ENCODE data around the gene GPR35. TPM values are rescaled to one million over a fixed set of nuclear protein-coding genes. Genes with fewer than 3 reads are reported as not detected.
A peak's percentile ranks its signal among the peaks of the same experiment; 100 is the strongest.

Gene GPR35
- total RNA-seq, 1 experiment from 2014 or later = not detected

- in situ Hi-C loops (cut with HindIII; ENCODE audit: low pct_unique_long_range_greater_than_20kb, low sequenced_read_pairs) = no loop called here
- no peak for DNase-seq (ENCODE audit: low read depth, low spot score)
Measured at GRCh38 chr2:240597419-240598181, 27.7 kb upstream of the GPR35 start.

- in situ Hi-C loops (cut with HindIII; ENCODE audit: low pct_unique_long_range_greater_than_20kb, low sequenced_read_pairs) = no loop called here
- no peak for DNase-seq (ENCODE audit: low read depth, low spot score)
Measured at GRCh38 chr2:240598311-240598911, 26.9 kb upstream of the GPR35 start.

DNA sequence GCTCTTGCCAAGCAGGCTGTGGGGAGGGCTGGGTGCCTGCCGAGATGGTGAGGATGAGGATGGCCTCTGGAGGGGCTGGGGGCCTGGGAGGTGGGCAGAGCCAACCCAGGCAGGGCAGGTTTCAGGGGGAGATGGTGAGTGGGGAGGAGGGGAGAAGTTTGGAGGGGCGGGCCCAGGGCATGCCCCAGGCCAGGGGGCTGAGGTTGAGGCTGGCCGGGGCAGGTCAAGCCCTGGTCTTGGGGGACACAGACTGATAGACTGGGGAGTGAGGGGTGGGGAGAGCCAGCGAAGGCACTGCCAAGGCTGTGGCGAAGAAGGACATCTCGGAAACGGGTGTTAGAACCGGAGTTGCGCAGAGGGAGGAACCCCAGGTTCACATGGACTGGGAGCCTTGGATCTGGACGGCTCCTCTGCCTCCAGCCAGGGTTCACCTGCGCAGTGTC, 26.1 kb upstream of the GPR35 start:
- DNase-seq (ENCODE audit: low read depth, low spot score) = no peak
- in situ Hi-C loops (cut with HindIII; ENCODE audit: low pct_unique_long_range_greater_than_20kb, low sequenced_read_pairs) = no loop called here

DNA sequence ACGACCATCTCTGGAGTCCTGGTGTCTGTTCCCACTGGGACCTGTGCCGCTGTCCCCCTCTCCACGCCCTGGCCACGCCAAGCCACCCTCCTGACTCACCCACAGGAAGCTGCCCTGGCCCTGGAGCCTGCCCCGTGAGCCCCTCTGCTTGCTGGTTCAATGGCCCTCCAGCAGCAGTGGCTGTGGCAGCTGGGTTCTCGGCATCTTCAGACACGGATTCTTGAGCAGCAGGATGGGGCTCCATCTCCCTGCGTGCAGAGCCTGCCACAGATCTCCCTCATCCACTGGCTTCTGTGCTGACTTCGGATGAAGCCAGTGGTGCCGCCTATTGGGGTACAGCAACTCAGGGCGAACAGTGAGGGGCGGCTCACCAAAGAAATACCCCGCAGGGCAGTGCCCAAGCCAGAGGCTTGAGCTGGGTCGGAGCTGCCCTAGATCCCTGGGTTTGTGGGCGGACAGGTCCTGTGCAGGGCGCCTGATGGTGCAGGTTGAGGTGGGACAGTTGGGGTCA, 24.8 kb upstream of the GPR35 start:
- in situ Hi-C loops (cut with HindIII; ENCODE audit: low pct_unique_long_range_greater_than_20kb, low sequenced_read_pairs) = no loop called here
- no peak for DNase-seq (ENCODE audit: low read depth, low spot score)

DNA sequence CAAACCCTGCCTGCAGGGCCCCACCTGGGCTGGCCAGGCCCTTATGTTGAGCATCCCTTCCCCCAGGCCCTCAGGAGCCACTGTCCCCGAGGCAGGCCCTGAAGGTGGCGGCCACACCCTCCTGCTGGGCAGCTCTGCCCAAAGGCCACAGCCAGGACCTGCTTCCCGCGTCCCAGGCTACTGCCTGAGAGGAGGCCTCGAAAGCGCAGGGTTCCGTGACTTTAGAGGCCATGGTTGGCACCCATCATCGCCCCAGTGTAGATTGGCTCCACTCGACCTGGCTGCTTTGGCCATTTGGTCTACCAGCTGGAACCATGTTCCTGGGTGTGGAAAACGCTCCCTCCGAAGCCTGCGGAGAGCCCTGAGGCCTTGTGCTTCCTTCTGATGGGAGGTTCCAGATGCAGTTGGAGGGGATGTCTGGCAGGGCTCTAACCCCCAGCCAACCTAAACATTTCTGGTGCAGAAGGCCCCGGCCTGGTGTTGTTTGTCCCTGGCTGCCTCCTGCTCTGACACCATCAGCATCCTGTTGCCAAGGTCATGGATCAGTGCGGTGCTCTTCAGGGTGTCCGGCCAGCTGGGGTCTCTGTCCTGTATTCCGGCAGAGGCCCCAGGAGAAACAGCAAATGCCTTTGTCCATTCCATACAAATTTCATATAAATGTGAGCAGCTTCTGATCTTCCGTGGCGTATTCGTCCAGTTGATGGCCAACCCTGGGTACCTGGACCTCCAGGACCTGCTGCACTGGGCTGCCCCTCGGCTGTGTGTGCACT, 24.0 kb upstream of the GPR35 start:
- DNase-seq (ENCODE audit: low read depth, low spot score) = no peak
- in situ Hi-C loops (cut with HindIII; ENCODE audit: low pct_unique_long_range_greater_than_20kb, low sequenced_read_pairs) = no loop called here

GRCh38 chr2:240601831-240602160, 23.5 kb upstream of the GPR35 start:
- no peak for DNase-seq (ENCODE audit: low read depth, low spot score)
- in situ Hi-C loops (cut with HindIII; ENCODE audit: low pct_unique_long_range_greater_than_20kb, low sequenced_read_pairs) = no loop called here

DNA sequence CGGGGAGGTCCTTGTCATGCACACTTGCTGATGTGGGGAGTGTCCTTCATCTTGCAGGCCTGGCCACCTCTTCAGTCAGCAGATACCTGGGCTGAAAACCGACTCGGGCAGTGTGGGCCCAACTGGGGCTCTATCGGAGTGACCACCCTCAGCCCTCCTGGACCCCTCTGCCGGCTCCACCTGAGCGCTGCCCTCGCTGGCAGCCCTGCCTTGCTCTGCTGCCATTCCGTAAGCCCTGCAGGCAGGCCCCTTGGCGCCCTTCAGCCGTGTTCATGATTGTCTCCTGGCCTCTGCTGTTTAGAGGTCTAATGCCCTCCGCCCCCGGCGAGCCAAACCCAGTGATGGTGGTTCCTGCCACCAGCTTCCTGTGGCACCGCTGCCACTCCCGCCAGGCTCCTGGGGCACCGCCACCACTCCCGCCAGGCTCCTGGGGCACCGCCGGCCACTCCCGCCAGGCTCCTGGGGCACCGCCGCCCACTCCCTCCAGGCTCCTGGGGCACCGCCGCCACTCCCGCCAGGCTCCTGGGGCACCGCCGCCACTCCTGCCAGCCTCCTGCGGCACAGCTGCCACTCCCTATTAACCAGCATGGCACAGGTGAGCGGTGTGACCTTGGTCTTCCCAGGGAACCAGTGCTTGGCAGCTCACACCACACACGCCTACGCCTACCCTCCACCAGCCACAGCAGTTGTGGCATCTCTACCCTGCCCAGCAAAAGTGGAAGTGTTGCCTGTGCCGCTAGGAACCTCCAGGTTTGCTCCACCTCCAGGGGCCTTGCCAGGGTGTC, 22.8 kb upstream of the GPR35 start:
- no peak for DNase-seq (ENCODE audit: low read depth, low spot score)
- in situ Hi-C loops (cut with HindIII; ENCODE audit: low pct_unique_long_range_greater_than_20kb, low sequenced_read_pairs) = no loop called here

DNA sequence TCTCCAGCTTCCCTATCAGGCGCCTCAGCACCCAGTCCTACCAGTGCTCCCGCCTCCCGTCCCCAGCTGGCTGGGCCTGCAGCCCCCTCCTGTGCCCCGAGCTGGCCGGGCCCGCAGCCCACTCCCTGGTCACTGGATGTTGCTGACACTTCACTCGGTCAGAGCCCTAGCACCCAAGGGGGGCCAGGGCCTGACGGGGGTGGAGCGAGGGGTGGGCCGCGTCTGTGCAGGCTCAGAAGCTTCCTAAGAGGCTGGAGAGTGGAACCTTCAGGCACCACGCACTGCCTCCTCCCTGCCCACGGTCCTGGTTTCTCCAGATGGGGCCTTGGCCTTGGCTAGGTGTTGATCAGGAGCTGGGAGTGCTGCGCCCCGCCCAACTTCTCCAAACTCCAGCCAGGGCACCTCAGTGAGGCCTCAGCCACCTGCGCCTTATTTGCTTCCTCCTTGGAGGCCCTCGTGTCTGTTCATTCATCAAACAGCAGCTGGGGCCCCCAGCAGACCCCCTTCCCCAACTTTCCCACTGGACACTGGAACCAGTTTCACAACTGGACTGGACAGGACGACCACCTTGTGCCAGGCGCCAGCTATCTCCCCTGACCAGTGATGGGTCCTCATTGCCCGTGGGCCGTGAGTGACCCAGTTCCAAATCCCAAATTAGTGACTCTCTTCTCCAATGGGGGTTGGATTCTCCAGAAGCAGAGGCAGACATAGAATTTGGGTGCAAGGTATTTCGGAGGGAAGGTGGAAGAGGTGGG, 22.0 kb upstream of the GPR35 start:
- in situ Hi-C loops (cut with HindIII; ENCODE audit: low pct_unique_long_range_greater_than_20kb, low sequenced_read_pairs) = no loop called here
- no peak for DNase-seq (ENCODE audit: low read depth, low spot score)

- no peak for DNase-seq (ENCODE audit: low read depth, low spot score)
Measured at GRCh38 chr2:240603846-240604245, 21.4 kb upstream of the GPR35 start.

DNA sequence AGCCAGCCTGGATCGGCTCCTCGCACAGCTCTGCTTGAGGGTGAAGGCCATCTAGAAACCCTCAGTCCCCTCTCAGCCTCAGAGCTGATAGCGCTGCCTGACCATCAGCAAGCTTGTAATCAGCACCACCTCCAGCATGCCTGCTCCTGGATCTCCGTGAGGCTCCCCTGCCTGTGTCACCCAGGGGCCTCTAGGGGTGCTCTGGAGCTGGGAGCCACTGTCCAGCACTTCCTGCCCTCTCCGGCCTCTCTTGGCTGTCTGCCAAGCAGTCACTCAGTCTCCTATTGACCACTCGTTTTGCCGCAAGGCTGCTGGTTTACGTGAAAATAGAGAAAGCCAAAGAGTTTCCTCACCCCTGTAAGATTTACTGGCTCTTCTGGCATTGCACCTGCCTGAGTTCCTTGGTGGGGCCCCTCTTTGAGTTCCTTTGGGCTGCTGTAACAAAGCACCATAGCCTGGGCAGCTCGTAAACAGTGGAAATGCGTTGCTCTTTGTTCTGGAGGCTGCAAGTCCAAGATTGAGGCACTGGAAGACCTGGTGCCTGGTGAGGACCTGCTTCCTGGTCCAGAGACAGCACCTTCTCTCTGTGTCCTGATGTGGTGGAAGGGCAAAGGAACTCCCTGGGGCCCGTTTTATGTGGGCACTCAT, 20.9 kb upstream of the GPR35 start:
- DNase-seq (ENCODE audit: low read depth, low spot score) = peak; percentile 75
- in situ Hi-C loops (cut with HindIII; ENCODE audit: low pct_unique_long_range_greater_than_20kb, low sequenced_read_pairs) = no loop called here

More at GRCh38 chr2:240603846-240604245, 21.4 kb upstream of the GPR35 start:
- in situ Hi-C loops (cut with HindIII; ENCODE audit: low pct_unique_long_range_greater_than_20kb, low sequenced_read_pairs) = no loop called here

DNA sequence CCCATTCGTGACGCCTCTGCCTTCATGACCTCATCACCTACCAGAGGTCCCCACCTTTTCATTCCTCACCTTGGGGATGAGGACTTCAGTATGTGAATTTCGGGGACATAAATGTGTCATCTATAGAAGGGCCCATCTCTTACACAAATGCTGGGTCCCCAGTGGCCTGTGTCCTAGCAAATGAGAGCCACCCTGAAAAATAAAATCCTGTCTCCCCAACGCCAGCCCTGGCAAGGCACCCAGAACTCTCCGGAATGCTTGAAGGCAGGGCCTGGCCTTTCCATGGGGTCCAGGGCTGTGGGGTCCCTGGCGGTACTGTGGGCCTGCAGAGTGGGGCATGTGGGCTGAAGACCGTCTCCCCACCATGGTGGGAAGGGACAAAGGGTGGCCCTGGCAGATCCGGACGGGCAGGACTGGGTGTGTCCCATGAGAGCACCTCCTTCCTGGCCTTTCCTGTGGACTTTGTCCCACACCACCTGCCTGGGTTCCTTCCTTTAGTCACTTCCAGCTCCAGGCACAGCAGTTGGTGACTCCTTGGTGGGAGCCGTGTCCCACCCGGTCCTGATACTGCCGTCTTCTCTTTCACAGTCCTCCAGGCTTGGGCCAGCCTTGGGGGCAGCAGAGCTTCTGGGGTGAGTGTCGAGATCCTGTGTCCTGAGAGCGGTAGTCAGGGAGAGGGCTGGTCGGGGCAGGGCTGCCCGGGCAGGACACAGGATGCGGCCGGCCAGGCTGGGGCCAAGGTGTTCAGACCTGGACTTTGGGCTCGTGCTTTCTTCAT, 20.2 kb upstream of the GPR35 start:
- no peak for DNase-seq (ENCODE audit: low read depth, low spot score)
- in situ Hi-C loops (cut with HindIII; ENCODE audit: low pct_unique_long_range_greater_than_20kb, low sequenced_read_pairs) = no loop called here

DNA sequence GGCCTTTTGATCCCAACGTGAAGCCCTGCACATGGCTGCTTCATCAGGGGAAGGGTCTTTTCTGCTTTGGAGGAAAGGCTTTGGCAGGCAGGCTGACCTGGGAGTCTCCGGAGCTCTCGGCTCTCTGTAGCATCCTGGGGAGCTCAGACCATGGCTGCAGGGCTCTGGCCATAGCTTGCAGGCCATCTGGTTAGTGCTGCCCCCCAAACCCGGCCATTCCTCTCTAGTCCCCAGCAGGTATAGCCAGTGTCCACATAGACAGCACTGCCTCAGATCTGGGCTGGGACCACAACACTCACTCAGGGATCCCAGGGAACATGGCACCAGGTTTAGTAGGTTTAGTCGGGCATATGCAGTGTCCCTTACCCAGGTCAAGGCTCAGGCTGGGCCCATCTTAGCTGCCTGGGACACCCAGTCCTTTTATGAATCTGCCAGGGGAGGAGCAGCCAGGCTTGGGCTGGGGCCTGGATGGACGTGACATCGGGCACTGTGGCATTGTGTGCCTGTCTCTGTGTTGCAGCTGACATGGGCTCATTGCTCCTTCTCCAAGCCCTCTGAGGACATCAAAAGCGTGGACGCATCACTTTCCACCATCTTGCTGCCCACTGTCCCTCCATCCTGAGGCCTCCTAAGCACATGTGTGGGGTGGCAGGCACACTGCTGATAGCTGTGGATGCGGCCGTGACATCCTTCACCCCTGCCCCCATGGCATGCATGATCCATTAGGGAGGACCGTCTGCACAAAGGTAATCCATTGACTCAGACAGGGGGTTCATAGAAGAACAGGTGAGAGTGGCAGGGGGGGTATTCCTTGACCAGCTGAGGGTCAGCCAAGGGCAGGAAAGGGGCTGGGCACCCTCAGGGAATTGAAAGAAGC, 19.2 kb upstream of the GPR35 start:
- in situ Hi-C loops (cut with HindIII; ENCODE audit: low pct_unique_long_range_greater_than_20kb, low sequenced_read_pairs) = no loop called here

GRCh38 chr2:240611601-240612210, 13.6 kb upstream of the GPR35 start:
- in situ Hi-C loops (cut with HindIII; ENCODE audit: low pct_unique_long_range_greater_than_20kb, low sequenced_read_pairs) = no loop called here
- DNase-seq (ENCODE audit: low read depth, low spot score) = no peak

More for the DNA sequence above, 19.2 kb upstream of the GPR35 start:
- no peak for DNase-seq (ENCODE audit: low read depth, low spot score)

DNA sequence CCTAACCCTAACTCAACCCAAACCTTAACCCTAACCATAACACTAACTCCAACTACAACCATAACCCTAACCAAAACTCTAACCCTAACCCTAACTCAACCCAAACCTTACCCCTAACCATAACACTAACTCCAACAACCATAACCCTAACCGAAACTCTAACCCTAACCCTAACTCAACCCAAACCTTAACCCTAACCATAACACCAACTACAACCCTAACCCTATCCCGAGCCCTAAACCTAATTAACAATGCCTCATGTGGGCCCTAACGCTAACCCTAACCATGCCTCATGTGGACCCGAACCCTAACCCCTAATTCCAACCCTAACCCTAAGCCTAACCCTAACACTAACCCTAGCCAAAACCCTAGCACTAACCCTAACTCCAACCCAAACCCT, 11.5 kb upstream of the GPR35 start:
- DNase-seq (ENCODE audit: low read depth, low spot score) = no peak
- in situ Hi-C loops (cut with HindIII; ENCODE audit: low pct_unique_long_range_greater_than_20kb, low sequenced_read_pairs) = no loop called here

DNA sequence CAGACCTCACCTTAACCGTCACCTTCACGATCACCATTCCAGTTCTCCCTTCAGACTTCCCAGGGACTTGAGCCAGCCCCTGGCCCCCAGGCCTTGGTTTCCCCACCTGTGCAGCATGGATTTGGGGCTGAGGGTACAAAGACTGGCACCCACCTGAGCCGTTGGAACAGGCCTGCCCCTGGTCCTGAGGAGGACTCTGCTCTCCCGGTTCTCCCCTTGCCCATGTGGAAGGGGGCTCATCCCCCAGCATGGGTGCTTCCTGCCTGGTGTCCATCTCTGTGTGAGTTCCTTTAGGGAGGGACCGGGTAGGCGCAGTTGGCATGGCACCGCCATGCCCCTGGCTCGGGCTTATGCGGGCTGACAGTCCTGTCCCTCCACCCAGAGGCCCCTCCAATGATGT, 10.9 kb upstream of the GPR35 start:
- in situ Hi-C loops (cut with HindIII; ENCODE audit: low pct_unique_long_range_greater_than_20kb, low sequenced_read_pairs) = no loop called here
- DNase-seq (ENCODE audit: low read depth, low spot score) = no peak
